ENCODE results near the gene PLA2G15. TPM values are rescaled to one million over a fixed set of nuclear protein-coding genes. Genes with fewer than 3 reads are reported as not detected.
A peak's percentile ranks its signal among the peaks of the same experiment; 100 is the strongest.
"Not testable (repeated sequence)": the region's sequence is repeated elsewhere in the genome, so short reads cannot be mapped to it uniquely, and the experiment has no call there.

PLA2G15 gene
- total RNA-seq, 1 donor = 21.7 TPM

DNA sequence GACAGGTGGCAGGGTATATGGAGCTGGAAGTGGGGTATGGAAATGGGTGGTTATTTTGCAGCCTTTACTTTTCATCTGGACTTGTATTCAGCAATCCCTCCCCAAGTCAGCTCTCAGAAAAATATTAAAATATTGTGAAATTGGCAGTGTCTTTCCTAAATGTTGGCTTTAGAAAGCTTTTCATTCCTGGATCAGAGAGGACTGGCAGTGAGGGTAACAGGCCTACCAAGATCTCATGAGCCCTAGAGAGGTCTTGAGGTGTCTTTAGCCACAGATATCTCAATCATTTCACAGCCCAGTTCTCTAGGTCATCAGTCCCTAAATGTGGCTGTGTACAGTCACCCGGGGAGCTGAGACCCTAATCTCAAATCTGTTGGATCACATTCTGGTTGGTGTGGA lies 43.1 kb downstream of the PLA2G15 start:
- no peak for DNase-seq (ENCODE audit: low read depth)

DNA sequence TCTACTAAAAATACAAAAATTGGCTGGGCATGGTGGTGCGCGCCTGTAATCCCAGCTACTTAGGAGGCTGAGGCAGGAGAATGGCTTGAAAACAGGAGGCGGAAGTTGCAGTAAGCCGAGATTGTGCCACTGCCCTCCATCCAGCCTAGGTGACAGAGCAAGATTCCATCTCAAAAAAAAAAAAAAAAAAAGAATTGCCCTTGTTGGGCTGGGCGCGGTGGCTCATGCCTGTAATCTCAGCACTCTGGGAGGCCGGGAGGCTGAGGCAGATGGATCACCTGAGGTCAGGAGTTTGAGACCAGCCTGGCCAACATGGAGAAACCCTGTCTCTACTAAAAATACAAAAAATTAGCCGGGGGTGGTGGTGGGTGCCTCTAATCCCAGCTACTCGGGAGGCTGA lies 43.6 kb downstream of the PLA2G15 start:
- DNase-seq (ENCODE audit: low read depth); H3K4me3 ChIP-seq (ENCODE audit: low read depth, low read length): not testable (repeated sequence)

More for the DNA sequence above, 43.1 kb downstream of the PLA2G15 start:
- TF ChIP-seq, protein P1, sequence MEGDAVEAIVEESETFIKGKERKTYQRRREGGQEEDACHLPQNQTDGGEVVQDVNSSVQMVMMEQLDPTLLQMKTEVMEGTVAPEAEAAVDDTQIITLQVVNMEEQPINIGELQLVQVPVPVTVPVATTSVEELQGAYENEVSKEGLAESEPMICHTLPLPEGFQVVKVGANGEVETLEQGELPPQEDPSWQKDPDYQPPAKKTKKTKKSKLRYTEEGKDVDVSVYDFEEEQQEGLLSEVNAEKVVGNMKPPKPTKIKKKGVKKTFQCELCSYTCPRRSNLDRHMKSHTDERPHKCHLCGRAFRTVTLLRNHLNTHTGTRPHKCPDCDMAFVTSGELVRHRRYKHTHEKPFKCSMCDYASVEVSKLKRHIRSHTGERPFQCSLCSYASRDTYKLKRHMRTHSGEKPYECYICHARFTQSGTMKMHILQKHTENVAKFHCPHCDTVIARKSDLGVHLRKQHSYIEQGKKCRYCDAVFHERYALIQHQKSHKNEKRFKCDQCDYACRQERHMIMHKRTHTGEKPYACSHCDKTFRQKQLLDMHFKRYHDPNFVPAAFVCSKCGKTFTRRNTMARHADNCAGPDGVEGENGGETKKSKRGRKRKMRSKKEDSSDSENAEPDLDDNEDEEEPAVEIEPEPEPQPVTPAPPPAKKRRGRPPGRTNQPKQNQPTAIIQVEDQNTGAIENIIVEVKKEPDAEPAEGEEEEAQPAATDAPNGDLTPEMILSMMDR (IDR thresholded peaks at IDR 0.05; ENCODE audit: insufficient read depth, low read length) = no peak
- no peak overlapping the region for H3K4me3 ChIP-seq (ENCODE audit: low read depth, low read length)

GRCh38 chr16:68289202-68289601 lies 44.0 kb downstream of the PLA2G15 start:
- TF ChIP-seq, protein P1 (IDR thresholded peaks at IDR 0.05; ENCODE audit: insufficient read depth, low read length) = no peak
- no peak overlapping the region for H3K4me3 ChIP-seq (ENCODE audit: low read depth, low read length)
- DNase-seq (ENCODE audit: low read depth) = no peak

GRCh38 chr16:68289621-68290329 lies 44.6 kb downstream of the PLA2G15 start:
- TF ChIP-seq, protein P1 (IDR thresholded peaks at IDR 0.05; ENCODE audit: insufficient read depth, low read length) = no peak
- peak; percentile 46 for DNase-seq (ENCODE audit: low read depth)
- no peak overlapping the region for H3K4me3 ChIP-seq (ENCODE audit: low read depth, low read length)

GRCh38 chr16:68290450-68290849 lies 45.3 kb downstream of the PLA2G15 start:
- H3K4me3 ChIP-seq (ENCODE audit: low read depth, low read length) = no peak overlapping the region
- TF ChIP-seq, protein P1 (IDR thresholded peaks at IDR 0.05; ENCODE audit: insufficient read depth, low read length) = no peak
- no peak for DNase-seq (ENCODE audit: low read depth)

- TF ChIP-seq, protein P1 (IDR thresholded peaks at IDR 0.05; ENCODE audit: insufficient read depth, low read length) = no peak
- DNase-seq (ENCODE audit: low read depth) = no peak
- no peak overlapping the region for H3K4me3 ChIP-seq (ENCODE audit: low read depth, low read length)
Measured at GRCh38 chr16:68291227-68291626, 46.1 kb downstream of the PLA2G15 start.

- TF ChIP-seq, protein P1 (IDR thresholded peaks at IDR 0.05; ENCODE audit: insufficient read depth, low read length) = no peak
- no peak overlapping the region for H3K4me3 ChIP-seq (ENCODE audit: low read depth, low read length)
- no peak for DNase-seq (ENCODE audit: low read depth)
Measured at GRCh38 chr16:68292425-68292824, 47.3 kb downstream of the PLA2G15 start.
